GM12892 (cell line): ENCODE results near the gene SLC13A2.

Experiments used
- POLR2A ChIP-seq: IDR thresholded peaks from 2 replicates; pipeline ENCODE4 v1.6.1; 2011; ENCODE audit warnings: low read depth, low read length, control low read depth
- POLR2AphosphoS5 ChIP-seq: IDR thresholded peaks from 2 replicates; pipeline ENCODE4 v1.6.1; 2011; ENCODE audit warnings: low read depth, low read length, control low read depth

- TF ChIP-seq POLR2A (no peak), POLR2AphosphoS5 (no peak)
These were observed 38.5 kb downstream of the SLC13A2 start for GRCh38 chr17:28511858-28512461.
